ENCODE data around the gene GRIK5.

DNA sequence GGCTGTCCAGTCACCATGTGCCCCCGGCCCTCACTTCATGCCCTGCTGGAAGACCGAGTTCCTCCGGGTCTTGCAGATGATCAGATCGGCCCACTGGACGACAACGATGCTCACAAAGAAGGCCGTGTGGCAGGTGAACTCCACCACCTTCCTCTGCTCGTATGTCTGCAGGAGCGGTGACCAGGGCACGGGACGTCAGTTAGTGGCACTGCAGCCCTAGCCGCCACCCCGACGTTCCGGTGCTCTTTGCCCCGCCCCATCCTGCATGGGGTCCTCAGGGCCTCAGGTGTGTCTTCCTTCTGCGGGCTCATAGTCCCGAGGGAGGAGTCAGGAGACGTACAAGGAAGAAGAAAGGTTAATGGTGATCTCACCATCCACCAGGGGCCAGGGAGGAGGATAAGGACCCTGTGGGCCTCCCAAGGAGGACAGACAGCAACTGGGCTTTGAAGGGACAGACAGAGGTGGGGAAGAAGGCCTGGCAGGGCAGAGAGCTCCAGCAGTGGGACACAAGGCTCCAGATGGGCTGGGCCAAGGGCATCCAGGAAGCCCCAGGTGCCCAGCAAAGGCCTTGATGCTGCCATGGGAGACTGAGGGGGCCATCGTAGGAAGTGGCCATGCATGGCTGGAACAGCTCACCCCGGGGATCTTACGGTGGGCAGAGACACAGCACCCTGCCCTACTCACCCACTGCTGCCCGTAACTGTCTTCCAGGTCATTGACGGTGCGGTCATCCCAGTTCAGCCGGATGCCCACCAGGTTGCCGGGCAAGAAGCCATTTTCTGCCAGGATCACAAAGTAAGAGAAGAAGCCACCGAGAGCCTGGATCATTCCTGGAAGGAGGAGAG, 101.0 kb downstream of the GRIK5 start:
- TF ChIP-seq, protein P1, sequence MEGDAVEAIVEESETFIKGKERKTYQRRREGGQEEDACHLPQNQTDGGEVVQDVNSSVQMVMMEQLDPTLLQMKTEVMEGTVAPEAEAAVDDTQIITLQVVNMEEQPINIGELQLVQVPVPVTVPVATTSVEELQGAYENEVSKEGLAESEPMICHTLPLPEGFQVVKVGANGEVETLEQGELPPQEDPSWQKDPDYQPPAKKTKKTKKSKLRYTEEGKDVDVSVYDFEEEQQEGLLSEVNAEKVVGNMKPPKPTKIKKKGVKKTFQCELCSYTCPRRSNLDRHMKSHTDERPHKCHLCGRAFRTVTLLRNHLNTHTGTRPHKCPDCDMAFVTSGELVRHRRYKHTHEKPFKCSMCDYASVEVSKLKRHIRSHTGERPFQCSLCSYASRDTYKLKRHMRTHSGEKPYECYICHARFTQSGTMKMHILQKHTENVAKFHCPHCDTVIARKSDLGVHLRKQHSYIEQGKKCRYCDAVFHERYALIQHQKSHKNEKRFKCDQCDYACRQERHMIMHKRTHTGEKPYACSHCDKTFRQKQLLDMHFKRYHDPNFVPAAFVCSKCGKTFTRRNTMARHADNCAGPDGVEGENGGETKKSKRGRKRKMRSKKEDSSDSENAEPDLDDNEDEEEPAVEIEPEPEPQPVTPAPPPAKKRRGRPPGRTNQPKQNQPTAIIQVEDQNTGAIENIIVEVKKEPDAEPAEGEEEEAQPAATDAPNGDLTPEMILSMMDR (IDR thresholded peaks at IDR 0.05; ENCODE audit: poor library complexity, severe bottlenecking), result no peak
- TF ChIP-seq POLR2AphosphoS5 (IDR thresholded peaks at IDR 0.05) (no peak), REST (IDR thresholded peaks at IDR 0.05; ENCODE audit: borderline replicate concordance) (no peak)
